Astrocyte (in vitro differentiated cells and primary cell): Measurements from ENCODE around the gene LRIT3.

Source experiments
- CTCF ChIP-seq: IDR thresholded peaks from 2 replicates; pipeline ENCODE4 v1.5.1; 2011; ENCODE audit warnings: low read depth, mild to moderate bottlenecking, inconsistent platforms, low read length, moderate library complexity; ENCODE audit not compliant: insufficient read depth
- EZH2 ChIP-seq: IDR thresholded peaks from 2 replicates; pipeline ENCODE4 v1.6.1; 2012; ENCODE audit warnings: mild to moderate bottlenecking, low read length, inconsistent platforms; ENCODE audit not compliant: insufficient read depth

GRCh38 chr4:109803924-109804571 lies 43.9 kb upstream of the LRIT3 start:
- TF ChIP-seq CTCF = peak; percentile 50
- no peak for TF ChIP-seq EZH2
